GM23338 (cell line): ENCODE data around the gene OR6C74. TPM values are rescaled to one million over a fixed set of nuclear protein-coding genes. Genes with fewer than 3 reads are reported as not detected.

Source experiments
- ATAC-seq: fragments of 200-7000 bp; cut with Tn5 transposase; 3 replicates; pipeline ENCODE4 v1.9.1; 2020
- DNase-seq: peaks from one replicate; pipeline ENCODE4 v3.0.0-alpha.2; 2015; ENCODE audit warnings: low spot score
- H2AFZ ChIP-seq: fragments of 200-600 bp; sonication (generic); 2 replicates; pipeline ENCODE4 v1.8.0; 2016; ENCODE audit warnings: antibody characterized with exemption, mild to moderate bottlenecking, moderate library complexity
- H3F3A ChIP-seq: fragments of 200-600 bp; sonication (generic); replicated peaks from 2 replicates; pipeline ENCODE4 v1.8.0; 2017; ENCODE audit warnings: antibody characterized with exemption, mixed run types, low read depth
- H3K27ac ChIP-seq: fragments of 200-600 bp; sonication (generic); 2 replicates; pipeline ENCODE4 v1.6.1; 2016; ENCODE audit warnings: low read depth
- H3K27me3 ChIP-seq: fragments of 200-600 bp; sonication (generic); 2 replicates; pipeline ENCODE4 v1.8.0; 2016; ENCODE audit warnings: mild to moderate bottlenecking, mixed run types, moderate library complexity; ENCODE audit not compliant: insufficient read depth
- H3K36me3 ChIP-seq: fragments of 200-600 bp; sonication (generic); 2 replicates; pipeline ENCODE4 v1.8.0; 2016; ENCODE audit warnings: mild to moderate bottlenecking; ENCODE audit not compliant: insufficient read depth
- H3K4me1 ChIP-seq: fragments of 200-600 bp; sonication (generic); 2 replicates; pipeline ENCODE4 v1.8.0; 2016; ENCODE audit warnings: mild to moderate bottlenecking, moderate library complexity; ENCODE audit not compliant: insufficient read depth
- H3K4me2 ChIP-seq: fragments of 200-600 bp; sonication (generic); 2 replicates; pipeline ENCODE4 v1.7.1; 2017; ENCODE audit warnings: mixed run types
- H3K4me3 ChIP-seq: fragments of 200-600 bp; sonication (generic); 2 replicates; pipeline ENCODE4 v1.6.1; 2016; ENCODE audit warnings: mixed run types
- H3K79me2 ChIP-seq: fragments of 200-600 bp; sonication (generic); replicated peaks from 2 replicates; pipeline ENCODE4 v1.8.0; 2017; ENCODE audit warnings: mild to moderate bottlenecking; ENCODE audit not compliant: insufficient read depth
- H3K9me2 ChIP-seq: fragments of 200-600 bp; sonication (generic); 2 replicates; pipeline ENCODE4 v1.8.0; 2017; ENCODE audit not compliant: insufficient read depth
- H4K20me1 ChIP-seq: fragments of 200-600 bp; sonication (generic); replicated peaks from 2 replicates; pipeline ENCODE4 v1.8.0; 2017; ENCODE audit warnings: mild to moderate bottlenecking; ENCODE audit not compliant: insufficient read depth
- H3K27ac Mint-ChIP-seq: 2 replicates; pipeline ENCODE4 v1.8.0; 2020; ENCODE audit warnings: inconsistent platforms, mild to moderate bottlenecking, moderate library complexity, mixed read lengths
- H3K27me3 Mint-ChIP-seq: 3 replicates; pipeline ENCODE4 v1.8.0; 2022; ENCODE audit warnings: low read depth, mild to moderate bottlenecking, moderate library complexity, mixed read lengths, inconsistent platforms; ENCODE audit not compliant: insufficient read depth, poor library complexity
- H3K36me3 Mint-ChIP-seq: 3 replicates; pipeline ENCODE4 v1.8.0; 2021; ENCODE audit warnings: low read depth, mild to moderate bottlenecking, inconsistent platforms, moderate library complexity, mixed read lengths
- H3K4me1 Mint-ChIP-seq: 3 replicates; pipeline ENCODE4 v1.8.0; 2020; ENCODE audit warnings: mild to moderate bottlenecking, inconsistent platforms, mixed read lengths
- H3K4me3 Mint-ChIP-seq: 3 replicates; pipeline ENCODE4 v1.8.0; 2021; ENCODE audit warnings: moderate library complexity, mild to moderate bottlenecking, inconsistent platforms, mixed read lengths
- H3K9me3 Mint-ChIP-seq: 3 replicates; pipeline ENCODE4 v1.8.0; 2020; ENCODE audit warnings: moderate library complexity, mild to moderate bottlenecking, inconsistent platforms, mixed read lengths
- CTCF ChIP-seq, 2 experiments: fragments of 200-600 bp in 1 of 2; sonication (generic) in 1 of 2; conservative IDR thresholded peaks; 2 replicates each; pipeline versions ENCODE4 v1.5.1 to v1.6.1; 2016 to 2017; ENCODE audit warnings: antibody characterized with exemption in 2 of 2, low read depth in 2 of 2, mild to moderate bottlenecking in 2 of 2, moderate library complexity in 1 of 2
- ZNF114 ChIP-seq: fragments of 250-450 bp; sonication (Bioruptor Pico); IDR thresholded peaks from 2 replicates; pipeline ENCODE4 v1.5.0; 2020; ENCODE audit warnings: mild to moderate bottlenecking, moderate library complexity
- ZNF462 ChIP-seq: fragments of 250-450 bp; sonication (Bioruptor Pico); IDR thresholded peaks from 2 replicates; pipeline ENCODE4 v1.5.0; 2020; ENCODE audit warnings: mild to moderate bottlenecking, moderate library complexity
- polyA plus RNA-seq: library from polyadenylated mRNA; unstranded; fragments of >200 nt; fragmentation: Nextera tagmentation; extraction: Ambion mirVana; gene quantifications from 2 replicates; pipeline ENCODE4 v1.2.1, GENCODE V29; 2016
- total RNA-seq: library from RNA; depleted of rRNA; stranded (reverse); fragments of >200 nt; shearing (Covaris generic); gene quantifications from 2 replicates; pipeline ENCODE4 v1.2.3, GENCODE V29; 2014

The OR6C74 gene
- total and polyA plus RNA-seq, 2 experiments from 2014 or later: not detected

- TF ChIP-seq ZNF462 (CRISPR knock-in tag) (no peak), CTCF (conservative IDR thresholded peaks at IDR 0.05; ENCODE audit: low read depth in 2 of 2) (no peak)
These were observed 8.9 kb downstream of the OR6C74 start (continued) for GRCh38 chr12:55253281-55253680.

- Histone ChIP-seq H3K27me3 (no peaks in the 10 kb centered on the region), H3K36me3 (no peaks in the 10 kb centered on the region), H3K9me2 (no peaks in the 10 kb centered on the region), H3K4me1 (no peaks in the 10 kb centered on the region), H2AFZ (no peak overlapping the region), H3K79me2 (no peaks in the 10 kb centered on the region), H3K4me3 (no peak overlapping the region), H3K27ac (no peak overlapping the region), H4K20me1 (no peaks in the 10 kb centered on the region), H3K4me2 (no peak overlapping the region), H3F3A (no peaks in the 10 kb centered on the region)
- no peaks in the 10 kb centered on the region for H3K4me1 Mint-ChIP-seq
- TF ChIP-seq ZNF114: no peak
- no peak for TF ChIP-seq CTCF (conservative IDR thresholded peaks at IDR 0.05; ENCODE audit: low read depth in 2 of 2)
- no peak overlapping the region for H3K27ac Mint-ChIP-seq
- no peaks in the 10 kb centered on the region for H3K36me3 Mint-ChIP-seq
- H3K4me3 Mint-ChIP-seq: no peak overlapping the region
- ATAC-seq (no peak), DNase-seq (no peak)
- no peaks in the 10 kb centered on the region; the same call in 1 of the 3 replicates for H3K9me3 Mint-ChIP-seq
- H3K27me3 Mint-ChIP-seq: no peaks in the 10 kb centered on the region
These were observed 12.4 kb downstream of the OR6C74 start for GRCh38 chr12:55256831-55257230.
